ENCODE measurements around the gene GTF2A1.

GTF2A1 gene

DNA sequence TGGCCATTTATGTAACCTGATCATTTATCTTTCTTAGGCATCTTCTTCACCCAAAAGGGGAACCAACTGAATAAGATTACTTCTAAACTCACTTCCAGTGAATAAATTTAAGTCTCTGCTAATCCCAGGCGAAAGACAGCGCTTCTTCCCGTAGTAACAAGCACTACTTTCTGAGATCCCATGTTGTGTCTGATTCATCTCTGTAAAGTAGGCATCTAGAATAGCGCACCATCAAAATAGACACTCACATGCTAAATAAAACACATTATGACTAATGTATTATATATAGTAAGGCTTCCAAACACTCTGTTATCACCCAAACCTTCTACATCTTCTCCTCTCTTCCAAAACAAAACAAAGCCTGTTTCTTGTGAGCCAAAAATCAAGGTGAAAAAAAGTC is 15.1 kb downstream of the GTF2A1 start:
- no peak for DNase-seq (ENCODE audit: low read depth)
- TF ChIP-seq, protein P1, sequence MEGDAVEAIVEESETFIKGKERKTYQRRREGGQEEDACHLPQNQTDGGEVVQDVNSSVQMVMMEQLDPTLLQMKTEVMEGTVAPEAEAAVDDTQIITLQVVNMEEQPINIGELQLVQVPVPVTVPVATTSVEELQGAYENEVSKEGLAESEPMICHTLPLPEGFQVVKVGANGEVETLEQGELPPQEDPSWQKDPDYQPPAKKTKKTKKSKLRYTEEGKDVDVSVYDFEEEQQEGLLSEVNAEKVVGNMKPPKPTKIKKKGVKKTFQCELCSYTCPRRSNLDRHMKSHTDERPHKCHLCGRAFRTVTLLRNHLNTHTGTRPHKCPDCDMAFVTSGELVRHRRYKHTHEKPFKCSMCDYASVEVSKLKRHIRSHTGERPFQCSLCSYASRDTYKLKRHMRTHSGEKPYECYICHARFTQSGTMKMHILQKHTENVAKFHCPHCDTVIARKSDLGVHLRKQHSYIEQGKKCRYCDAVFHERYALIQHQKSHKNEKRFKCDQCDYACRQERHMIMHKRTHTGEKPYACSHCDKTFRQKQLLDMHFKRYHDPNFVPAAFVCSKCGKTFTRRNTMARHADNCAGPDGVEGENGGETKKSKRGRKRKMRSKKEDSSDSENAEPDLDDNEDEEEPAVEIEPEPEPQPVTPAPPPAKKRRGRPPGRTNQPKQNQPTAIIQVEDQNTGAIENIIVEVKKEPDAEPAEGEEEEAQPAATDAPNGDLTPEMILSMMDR (conservative IDR thresholded peaks at IDR 0.05; ENCODE audit: low read length): no peak
- H3K4me3 ChIP-seq (ENCODE audit: low read length): no peak overlapping the region

DNA sequence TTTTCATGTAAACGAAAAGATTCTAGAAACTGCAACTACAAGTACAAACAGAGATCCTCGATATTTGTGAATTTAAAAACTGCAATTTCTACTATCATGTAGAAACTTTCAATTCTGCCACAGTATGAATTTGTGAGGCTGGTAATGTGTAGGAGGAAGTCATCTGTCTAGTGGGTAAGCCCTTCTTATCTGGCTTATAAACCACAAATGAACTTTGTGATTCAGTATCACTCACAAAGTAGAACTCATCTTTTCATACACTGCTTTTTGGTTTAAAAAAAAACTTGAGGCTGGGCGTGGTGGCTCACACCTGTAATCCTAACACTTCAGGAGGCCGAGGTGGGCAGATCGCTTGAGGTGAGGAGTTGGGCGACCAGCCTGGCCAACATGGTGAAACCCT is 20.7 kb downstream of the GTF2A1 start:
- no peak overlapping the region for H3K4me3 ChIP-seq (ENCODE audit: low read length)

DNA sequence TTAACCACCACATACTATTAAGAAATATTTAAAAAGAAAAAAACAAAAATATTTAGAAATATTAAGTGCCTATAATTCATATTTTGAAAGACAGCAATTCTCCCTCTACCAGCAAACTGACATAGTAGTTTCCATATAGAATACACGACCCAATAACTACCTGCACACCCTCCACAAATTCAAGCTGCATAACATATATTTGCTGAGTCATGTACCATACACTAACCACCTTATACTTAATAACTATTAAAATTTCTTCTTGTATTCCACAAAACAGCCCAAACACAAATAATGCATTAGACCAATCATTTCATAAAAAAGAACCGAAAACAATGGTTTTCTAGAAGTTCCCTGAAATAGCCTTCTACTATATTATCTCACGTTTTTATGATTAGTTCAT is 21.7 kb downstream of the GTF2A1 start:
- H3K4me3 ChIP-seq (ENCODE audit: low read length): no peak overlapping the region
- TF ChIP-seq, protein P1 (conservative IDR thresholded peaks at IDR 0.05; ENCODE audit: low read length): no peak
- no peak for DNase-seq (ENCODE audit: low read depth)

More for the DNA sequence above, 20.7 kb downstream of the GTF2A1 start:
- no peak for DNase-seq (ENCODE audit: low read depth)
- TF ChIP-seq, protein P1 (conservative IDR thresholded peaks at IDR 0.05; ENCODE audit: low read length): no peak

DNA sequence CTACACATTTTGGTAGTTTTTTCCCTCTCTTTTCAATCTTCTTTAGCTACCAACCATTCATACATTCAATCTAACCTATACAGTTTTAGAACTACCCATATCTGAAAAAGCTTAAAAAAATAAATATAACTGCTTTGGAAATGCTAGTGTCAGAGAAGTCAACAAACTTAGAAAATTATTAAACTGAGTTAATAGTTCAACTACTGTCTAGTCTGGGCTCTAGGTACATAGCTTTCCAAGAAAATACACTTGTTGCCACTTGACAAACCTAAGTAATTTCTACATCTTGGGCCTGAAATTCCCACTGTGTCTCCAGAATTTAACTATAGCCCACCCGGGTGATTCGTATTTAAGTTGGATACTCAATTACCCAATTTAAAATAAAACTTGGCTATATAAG is 22.1 kb downstream of the GTF2A1 start:
- DNase-seq (ENCODE audit: low read depth): no peak
- no peak overlapping the region for H3K4me3 ChIP-seq (ENCODE audit: low read length)
- TF ChIP-seq, protein P1 (conservative IDR thresholded peaks at IDR 0.05; ENCODE audit: low read length): no peak

DNA sequence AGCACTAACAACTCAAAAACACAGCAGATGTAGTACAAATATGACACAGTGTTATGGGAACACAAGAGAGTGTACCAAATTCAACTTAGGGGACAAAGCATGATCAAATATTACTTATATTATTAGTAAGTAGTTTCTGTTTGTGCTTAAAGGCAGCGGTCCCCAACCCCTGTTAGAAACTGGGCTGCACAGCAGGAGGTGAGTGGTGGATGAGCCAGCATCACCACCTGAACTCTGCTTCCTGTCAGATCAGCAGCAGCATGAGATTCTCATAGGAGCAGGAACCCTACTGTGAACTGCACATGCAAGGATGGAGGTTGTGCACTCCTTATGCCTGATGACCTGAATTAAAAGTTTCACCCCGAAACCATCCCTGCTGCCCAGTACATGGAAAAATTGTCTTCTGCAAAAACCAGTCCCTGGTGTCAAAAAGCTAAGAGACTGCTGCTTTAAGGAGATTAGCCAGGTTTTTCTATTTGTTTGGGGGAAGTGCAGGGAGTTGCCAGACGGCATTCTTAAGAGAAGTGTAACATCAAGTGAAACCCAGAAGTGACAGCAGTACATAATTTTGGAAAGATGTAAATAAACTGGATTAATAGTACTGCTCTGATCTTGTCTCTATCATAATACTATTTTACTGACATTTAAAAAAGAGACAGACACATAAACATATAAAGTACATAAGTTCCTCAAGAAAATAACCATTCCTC is 26.7 kb downstream of the GTF2A1 start:
- TF ChIP-seq, protein P1 (conservative IDR thresholded peaks at IDR 0.05; ENCODE audit: low read length): no peak
- DNase-seq (ENCODE audit: low read depth): no peak
- H3K4me3 ChIP-seq (ENCODE audit: low read length): no peak overlapping the region

DNA sequence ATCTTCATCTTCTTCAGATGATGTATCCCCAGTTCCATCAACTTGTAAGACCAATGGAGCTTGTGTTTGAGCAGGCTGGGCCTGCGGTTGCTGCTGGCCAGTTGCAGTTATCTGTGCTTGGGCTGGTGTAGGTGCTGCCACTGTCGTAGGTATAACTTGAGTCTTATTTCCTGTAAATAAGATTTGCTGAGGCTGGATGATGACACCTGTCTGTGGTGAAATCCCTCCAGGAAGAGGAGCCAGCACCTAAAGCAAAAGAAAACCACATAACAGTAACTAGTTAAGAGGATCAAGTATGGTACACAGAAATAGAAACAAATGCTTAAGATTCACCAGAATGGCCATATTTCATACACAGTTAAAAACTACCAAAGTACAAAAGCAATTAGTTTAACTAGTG is 28.2 kb downstream of the GTF2A1 start:
- TF ChIP-seq, protein P1 (conservative IDR thresholded peaks at IDR 0.05; ENCODE audit: low read length): no peak
- DNase-seq (ENCODE audit: low read depth): no peak
- no peak overlapping the region for H3K4me3 ChIP-seq (ENCODE audit: low read length)

DNA sequence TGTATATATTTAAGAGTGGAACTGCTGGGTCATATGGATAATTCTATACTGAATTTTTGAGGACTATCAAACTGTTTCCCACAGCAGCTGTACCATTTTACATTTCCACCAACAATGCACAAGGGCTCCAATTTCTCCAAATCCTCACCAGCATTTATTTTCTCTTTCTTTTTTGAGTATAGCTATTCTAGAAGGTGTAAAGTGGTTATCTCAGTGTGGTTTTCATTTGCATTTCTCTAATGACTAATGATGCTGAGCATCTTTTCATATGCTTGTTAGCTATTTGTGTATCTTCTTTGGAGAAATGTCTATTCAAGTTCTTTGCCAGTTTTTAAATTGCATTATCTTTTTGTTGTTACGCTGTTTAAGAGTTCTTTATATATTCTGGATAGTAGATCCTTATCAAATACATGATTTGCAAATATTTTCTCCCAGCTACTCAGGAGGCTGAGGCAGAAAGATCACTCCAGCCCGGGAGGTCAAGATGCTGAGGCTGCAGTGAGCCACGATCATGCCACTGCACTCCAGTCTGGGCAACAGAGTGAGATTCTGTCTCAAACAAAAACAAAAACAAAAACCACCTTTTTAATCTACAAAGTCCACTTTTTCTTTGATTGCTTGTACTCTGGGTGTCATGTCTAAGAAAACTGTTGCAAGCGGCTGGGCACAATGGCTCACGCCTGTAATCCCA is 32.8 kb downstream of the GTF2A1 start:
- no peak for DNase-seq (ENCODE audit: low read depth)
- no peak overlapping the region for H3K4me3 ChIP-seq (ENCODE audit: low read length)
- TF ChIP-seq, protein P1 (conservative IDR thresholded peaks at IDR 0.05; ENCODE audit: low read length): no peak

Measured in AG10803 (cell line).